Measurements from ENCODE around the gene DSCAM. TPM values are rescaled to one million over a fixed set of nuclear protein-coding genes. Genes with fewer than 3 reads are reported as not detected.

Gene DSCAM
- total and polyA plus RNA-seq, 2 donors (not counting 3 experiments of a cell fraction or from before 2014, with no cell fraction given), result not detected

GRCh38 chr21:40052276-40052675 is 794.7 kb downstream of the DSCAM start:
- Histone ChIP-seq H3K9me1 (replicated peaks; ENCODE audit: control insufficient read depth, extremely low read depth, insufficient read depth, low read length) (no peaks in the 10 kb centered on the region), H2AFZ (ENCODE audit: low read depth, low read length) (no peak overlapping the region), H3K36me3 (ENCODE audit: control insufficient read depth in 2 of 2, extremely low read depth in 1 of 2, insufficient read depth in 2 of 2, low read length in 2 of 2) (no peaks in the 10 kb centered on the region), H4K20me1 (replicated peaks; ENCODE audit: control insufficient read depth, extremely low read depth, insufficient read depth, low read length) (no peaks in the 10 kb centered on the region), H3K4me3 (replicated peaks in 1 of 3; ENCODE audit: insufficient read depth in 1 of 3, low read depth in 1 of 3, low read length in 3 of 3) (no peak overlapping the region), H3K27ac (ENCODE audit: insufficient read depth, low read depth, low read length) (no peak overlapping the region), H3K9me3 (replicated peaks; ENCODE audit: control insufficient read depth, insufficient read depth, low read length) (peaks cover 7% of the 10 kb centered on the region), H3K27me3 (ENCODE audit: control insufficient read depth in 2 of 2, insufficient read depth in 2 of 2, low read length in 2 of 2) (no peaks in the 10 kb centered on the region), H3K9ac (replicated peaks; ENCODE audit: extremely low read depth, insufficient read depth, low read length) (no peak overlapping the region), H3K4me1 (ENCODE audit: control insufficient read depth, extremely low read depth, insufficient read depth, low read length) (no peaks in the 10 kb centered on the region), H3K79me2 (ENCODE audit: control insufficient read depth, insufficient read depth, low read length) (no peaks in the 10 kb centered on the region), H3K4me2 (ENCODE audit: insufficient read depth, low read length) (no peak overlapping the region)
- FAIRE-seq (no peak), DNase-seq (ENCODE audit: low read depth, low spot score) (no peak)
- TF ChIP-seq MYC (IDR thresholded peaks at IDR 0.05; ENCODE audit: low read depth, low read length) (no peak), GATA2 (IDR thresholded peaks at IDR 0.05; ENCODE audit: insufficient read depth, insufficient read length, low read depth, low read length) (no peak), CTCF (IDR thresholded peaks at IDR 0.05; ENCODE audit: extremely low read depth in 1 of 2, insufficient read depth in 1 of 2, low read depth in 1 of 2, low read length in 2 of 2) (no peak), POLR2A (IDR thresholded peaks at IDR 0.05; ENCODE audit: low read depth, low read length) (no peak), MAX (IDR thresholded peaks at IDR 0.05; ENCODE audit: insufficient read depth, insufficient read length) (no peak), EZH2 (IDR thresholded peaks at IDR 0.05; ENCODE audit: borderline replicate concordance, low read depth, low read length, severe bottlenecking) (no peak), JUN (IDR thresholded peaks at IDR 0.05; ENCODE audit: borderline replicate concordance, insufficient read depth, insufficient read length, low read depth) (no peak), FOS (IDR thresholded peaks at IDR 0.05; ENCODE audit: borderline replicate concordance, insufficient read depth, low read length) (no peak)
- intact Hi-C loops (cut with micrococcal nuclease) (no loop called here), dilution Hi-C loops (cut with MboI; ENCODE audit: extremely low pct_ligation_motif_present, low sequenced_read_pairs) (no loop called here)
- no TSS peak for BruUV-seq (replicated peaks)
- ChIA-PET CTCF (no interaction called here), POLR2A (no interaction called here)
